ES-I3 (cell line): ENCODE measurements around the gene MAPKAP1.

Experiments used
- H3K36me3 ChIP-seq: 2 replicates; pipeline ENCODE4 v1.6.1; 2013; ENCODE audit warnings: mild to moderate bottlenecking, low read length, control low read depth, moderate library complexity; ENCODE audit not compliant: insufficient read depth
- H3K4me1 ChIP-seq: 2 replicates; pipeline ENCODE4 v1.6.1; 2013; ENCODE audit warnings: mild to moderate bottlenecking, control low read depth, low read length; ENCODE audit not compliant: insufficient read depth
- H3K9ac ChIP-seq: 2 replicates; pipeline ENCODE4 v1.6.1; 2013; ENCODE audit warnings: low read depth, mild to moderate bottlenecking, low read length, moderate library complexity
- H3K9me3 ChIP-seq: 2 replicates; pipeline ENCODE4 v1.6.1; 2013; ENCODE audit warnings: mild to moderate bottlenecking, low read length, moderate library complexity; ENCODE audit not compliant: control insufficient read depth, insufficient read depth

MAPKAP1 gene

DNA sequence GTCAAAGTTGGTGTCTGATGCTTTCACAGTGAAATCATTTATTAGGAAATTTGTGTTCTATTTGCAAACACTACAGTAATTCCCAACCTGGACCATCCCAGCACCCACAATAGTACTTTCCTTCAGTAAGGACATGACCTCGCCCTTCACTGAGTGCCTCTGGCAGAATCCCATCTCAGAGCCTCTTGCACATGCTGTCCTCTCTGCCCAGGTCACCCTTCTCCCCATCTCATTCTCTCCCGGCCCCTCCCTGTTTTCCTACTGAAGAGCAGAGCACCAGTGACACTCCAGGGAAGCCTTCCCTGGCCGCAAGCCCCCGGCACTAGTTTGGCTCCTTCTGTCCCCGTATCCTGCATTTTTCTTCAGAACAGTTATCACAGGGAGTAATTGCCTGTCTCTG lies 220.4 kb downstream of the MAPKAP1 start:
- Histone ChIP-seq H3K4me1 (0 out of 2 replicates have a peak, but pooled peaks cover 4% of the 10 kb centered on the region), H3K9me3 (no peaks in the 10 kb centered on the region), H3K36me3 (no peaks in the 10 kb centered on the region), H3K9ac (no peak overlapping the region)

DNA sequence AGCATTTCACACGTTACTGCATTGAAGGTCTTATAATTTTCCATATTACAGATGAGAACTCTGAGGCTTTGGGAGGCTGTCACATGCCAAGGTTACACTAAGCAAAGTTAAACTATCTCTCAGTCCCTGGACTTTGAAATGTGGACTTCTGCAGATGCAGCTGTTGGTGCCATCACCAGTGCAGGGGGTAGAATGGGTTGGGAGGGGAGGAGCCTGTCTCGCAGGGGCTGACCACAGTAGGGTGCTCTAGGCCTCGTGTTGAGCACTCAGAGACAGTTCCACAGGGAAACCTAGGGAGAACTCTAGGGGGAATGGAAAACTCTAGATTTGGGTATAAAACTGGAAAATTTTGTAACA lies 220.9 kb downstream of the MAPKAP1 start:
- no peaks in the 10 kb centered on the region for H3K36me3 ChIP-seq
- H3K4me1 ChIP-seq: 0 out of 2 replicates have a peak, but pooled peaks cover 4% of the 10 kb centered on the region
- H3K9me3 ChIP-seq: no peaks in the 10 kb centered on the region
- no peak overlapping the region for H3K9ac ChIP-seq

DNA sequence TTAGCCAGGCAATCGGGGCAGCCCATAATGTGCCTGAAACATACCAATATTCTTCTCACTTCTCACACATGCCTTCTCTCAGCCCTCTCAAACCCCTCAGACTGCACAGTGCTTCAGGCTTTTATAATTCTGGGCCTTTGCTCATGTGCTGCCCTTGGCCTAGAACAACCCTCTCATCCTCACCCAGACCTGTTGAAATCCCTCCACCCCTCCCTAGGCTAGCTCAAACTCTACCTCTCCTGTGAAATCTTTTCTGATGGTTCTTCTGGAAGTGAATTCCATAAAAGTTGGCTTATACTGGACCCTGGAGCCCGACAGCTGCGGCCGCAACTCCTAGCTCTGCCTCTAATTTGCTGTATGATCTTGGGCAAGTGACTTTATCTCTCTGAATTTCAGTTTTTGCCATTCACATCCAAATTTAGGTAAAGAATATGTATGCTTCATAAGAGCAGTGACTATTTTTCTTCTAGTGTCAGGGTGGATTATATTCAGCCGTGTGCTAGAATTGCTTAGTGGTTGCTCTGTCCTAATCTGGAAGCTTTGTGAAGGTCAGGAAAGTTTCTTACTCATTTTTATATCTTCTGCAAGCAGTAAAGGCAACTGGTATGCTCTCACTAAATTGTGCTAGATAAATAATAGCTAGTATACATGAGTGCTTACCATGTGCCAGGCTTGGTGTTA lies 221.4 kb downstream of the MAPKAP1 start:
- no peak overlapping the region for H3K9ac ChIP-seq
- H3K4me1 ChIP-seq: 0 out of 2 replicates have a peak, but pooled peaks cover 4% of the 10 kb centered on the region
- H3K9me3 ChIP-seq: no peaks in the 10 kb centered on the region
- H3K36me3 ChIP-seq: no peaks in the 10 kb centered on the region

DNA sequence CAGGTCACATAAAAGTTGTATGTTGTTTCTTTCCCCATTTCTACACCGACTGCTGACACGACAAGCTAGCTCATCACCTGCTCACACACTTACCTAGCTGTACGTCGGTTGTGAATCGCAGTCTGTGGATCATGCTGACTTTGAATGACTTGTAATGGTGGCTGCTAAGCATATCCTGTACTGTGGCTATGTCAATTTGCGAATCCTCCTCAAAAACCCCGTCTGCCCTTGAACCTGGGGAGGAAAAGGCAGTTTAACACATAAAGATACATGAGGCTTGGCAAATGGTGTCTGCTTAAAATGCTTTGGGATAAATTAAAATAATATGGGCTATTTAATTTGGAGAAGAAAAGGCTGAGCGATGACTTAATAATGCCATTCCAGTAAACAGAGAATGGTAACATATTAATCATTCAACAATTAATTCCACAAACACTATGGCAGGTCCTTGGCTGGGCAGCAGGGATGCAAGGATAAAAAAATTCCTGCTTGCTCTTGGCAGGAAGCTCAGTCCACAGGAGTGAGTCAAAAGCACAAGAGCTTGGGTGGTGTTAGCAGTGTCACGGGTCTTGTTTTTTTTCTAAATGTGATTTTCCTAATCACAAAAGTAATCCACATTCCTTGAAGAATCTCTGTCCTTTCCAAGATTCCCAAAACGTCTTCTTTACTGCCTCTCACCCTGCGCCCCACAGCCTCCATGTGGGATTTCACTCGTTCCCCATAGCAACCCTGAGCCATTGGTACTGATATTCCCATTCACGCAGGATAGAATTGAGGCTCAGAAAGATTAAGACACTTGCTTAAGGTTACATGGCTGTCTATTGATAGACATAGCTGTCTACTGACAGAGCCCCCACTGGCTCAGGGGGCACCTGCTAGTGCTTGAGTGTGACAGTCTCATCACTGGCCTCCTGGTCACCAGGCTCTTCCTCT lies 222.4 kb downstream of the MAPKAP1 start:
- H3K4me1 ChIP-seq: peaks cover 8% of the 10 kb centered on the region
- H3K36me3 ChIP-seq: no peaks in the 10 kb centered on the region
- no peak overlapping the region for H3K9ac ChIP-seq
- no peaks in the 10 kb centered on the region for H3K9me3 ChIP-seq

DNA sequence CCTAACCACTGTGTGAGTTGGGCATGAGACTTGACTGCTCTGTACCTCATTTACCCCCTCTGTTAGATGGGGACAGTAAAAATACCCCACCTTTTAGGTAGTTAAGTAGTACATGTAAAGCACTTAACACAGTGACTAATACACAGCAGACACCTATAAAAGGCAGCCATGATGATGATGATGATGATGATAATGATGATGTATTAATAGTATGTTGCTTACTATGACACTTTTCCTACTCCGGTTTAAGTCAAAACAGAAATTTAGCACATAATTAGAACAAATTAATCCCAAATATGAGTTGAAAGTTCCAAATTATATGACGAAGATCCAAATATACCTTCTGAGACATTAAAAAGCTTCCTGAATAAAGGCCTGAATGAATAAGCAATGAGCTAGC lies 223.3 kb downstream of the MAPKAP1 start:
- Histone ChIP-seq H3K36me3 (peaks cover under 1% of the 10 kb centered on the region; the same call in 1 of the 2 replicates), H3K9me3 (no peaks in the 10 kb centered on the region), H3K4me1 (peaks cover 8% of the 10 kb centered on the region), H3K9ac (no peak overlapping the region)

DNA sequence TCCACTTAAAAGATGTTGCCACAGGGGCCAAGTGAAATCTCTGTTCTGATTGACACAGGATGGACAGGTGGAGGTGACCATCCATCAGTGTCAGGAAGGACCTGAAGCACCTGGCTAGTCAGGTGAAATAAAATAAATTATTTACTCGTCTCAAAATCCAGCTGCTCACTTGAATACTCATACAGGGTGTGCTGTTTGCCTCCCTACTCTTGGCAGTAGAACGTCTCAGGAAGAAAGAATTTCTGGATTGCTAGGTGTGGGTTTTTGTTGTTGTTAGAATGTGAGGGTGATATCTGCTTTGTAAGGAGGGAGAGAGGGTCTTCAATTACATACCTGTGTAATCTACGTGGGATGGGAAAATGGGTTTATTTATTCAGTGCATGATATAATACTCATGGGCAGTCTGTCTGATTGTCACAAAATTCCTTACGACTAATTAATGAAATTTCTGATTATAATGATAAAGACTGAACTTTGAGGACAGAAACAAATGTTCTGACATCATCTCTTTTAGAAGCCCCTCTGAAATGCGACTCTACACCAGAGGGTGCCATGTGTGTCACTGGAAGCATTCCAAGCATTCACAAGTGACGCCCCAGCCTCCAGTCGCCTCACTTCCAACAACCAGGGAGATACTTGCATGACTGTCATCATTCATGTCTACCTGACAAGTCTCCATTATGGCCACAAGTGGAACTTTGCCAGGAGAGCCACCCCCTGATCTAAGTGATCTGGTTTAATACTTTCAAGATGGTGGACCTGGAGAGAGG lies 227.0 kb downstream of the MAPKAP1 start:
- Histone ChIP-seq H3K36me3 (peaks cover 3% of the 10 kb centered on the region), H3K4me1 (peaks cover 4% of the 10 kb centered on the region), H3K9ac (no peak overlapping the region), H3K9me3 (no peaks in the 10 kb centered on the region)

DNA sequence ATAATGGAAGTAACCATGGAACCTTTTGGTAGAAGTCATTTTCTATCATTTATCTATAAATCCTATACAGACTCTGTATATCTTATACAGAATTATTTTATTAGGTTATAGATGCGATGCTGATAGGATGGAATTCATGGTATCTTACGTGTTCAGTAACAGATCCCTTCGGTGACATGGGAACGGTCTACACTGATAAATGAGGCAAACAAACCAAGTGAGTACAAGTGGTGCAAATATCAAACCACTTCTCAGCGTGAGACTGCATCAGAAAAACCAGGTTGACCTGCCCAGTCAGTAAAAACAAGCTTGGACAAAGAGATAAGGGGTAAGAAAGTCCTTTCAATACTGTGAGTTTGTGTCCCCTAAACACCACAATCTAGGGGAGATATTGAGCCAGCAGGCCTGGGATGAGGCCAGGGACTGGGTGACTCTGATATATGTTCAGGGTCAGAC lies 229.9 kb downstream of the MAPKAP1 start:
- Histone ChIP-seq H3K4me1 (peaks cover 9% of the 10 kb centered on the region), H3K36me3 (peaks cover 3% of the 10 kb centered on the region), H3K9ac (no peak overlapping the region), H3K9me3 (no peaks in the 10 kb centered on the region)

DNA sequence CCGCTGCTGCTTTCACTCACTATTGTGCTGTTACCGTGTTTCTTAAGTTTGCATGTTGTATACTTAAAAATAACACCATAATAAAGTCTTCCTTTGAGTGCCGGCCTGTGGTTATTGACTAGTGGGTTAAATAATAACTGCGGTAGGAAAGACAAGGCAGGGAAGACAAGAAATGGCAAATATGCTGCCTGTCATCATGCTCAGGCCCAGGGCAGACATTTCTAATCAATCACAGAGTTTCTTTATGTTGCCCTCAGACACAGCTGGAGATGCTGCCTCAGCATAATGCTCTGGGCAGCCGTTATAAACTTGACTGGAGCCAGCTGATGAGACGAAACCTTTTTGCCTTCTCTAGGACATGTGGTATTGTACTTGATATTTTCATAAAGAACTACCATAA lies 230.4 kb downstream of the MAPKAP1 start:
- H3K9me3 ChIP-seq: no peaks in the 10 kb centered on the region
- peaks cover 9% of the 10 kb centered on the region for H3K4me1 ChIP-seq
- no peak overlapping the region for H3K9ac ChIP-seq
- H3K36me3 ChIP-seq: peaks cover 3% of the 10 kb centered on the region

DNA sequence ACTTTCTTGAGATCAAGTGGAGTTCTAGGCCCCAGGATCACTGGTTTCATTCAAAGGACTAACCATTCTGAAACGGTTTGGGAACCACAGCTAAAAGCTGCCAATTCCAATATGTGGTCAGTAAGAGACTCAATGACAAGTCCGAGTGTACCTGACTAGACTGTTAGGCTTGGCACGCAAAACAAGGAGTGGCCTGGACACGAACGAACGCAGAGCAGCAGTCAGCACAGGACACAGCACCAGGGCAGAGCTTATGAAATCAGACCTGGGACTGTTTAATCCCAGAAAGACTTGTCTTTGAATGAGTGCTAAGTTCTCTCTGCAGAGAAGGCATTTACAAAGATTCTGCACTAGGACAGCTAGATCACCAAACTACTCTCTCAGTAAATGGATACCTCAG lies 231.6 kb downstream of the MAPKAP1 start:
- peaks cover 3% of the 10 kb centered on the region for H3K36me3 ChIP-seq
- H3K4me1 ChIP-seq: peaks cover 8% of the 10 kb centered on the region
- no peaks in the 10 kb centered on the region for H3K9me3 ChIP-seq
- no peak overlapping the region for H3K9ac ChIP-seq

DNA sequence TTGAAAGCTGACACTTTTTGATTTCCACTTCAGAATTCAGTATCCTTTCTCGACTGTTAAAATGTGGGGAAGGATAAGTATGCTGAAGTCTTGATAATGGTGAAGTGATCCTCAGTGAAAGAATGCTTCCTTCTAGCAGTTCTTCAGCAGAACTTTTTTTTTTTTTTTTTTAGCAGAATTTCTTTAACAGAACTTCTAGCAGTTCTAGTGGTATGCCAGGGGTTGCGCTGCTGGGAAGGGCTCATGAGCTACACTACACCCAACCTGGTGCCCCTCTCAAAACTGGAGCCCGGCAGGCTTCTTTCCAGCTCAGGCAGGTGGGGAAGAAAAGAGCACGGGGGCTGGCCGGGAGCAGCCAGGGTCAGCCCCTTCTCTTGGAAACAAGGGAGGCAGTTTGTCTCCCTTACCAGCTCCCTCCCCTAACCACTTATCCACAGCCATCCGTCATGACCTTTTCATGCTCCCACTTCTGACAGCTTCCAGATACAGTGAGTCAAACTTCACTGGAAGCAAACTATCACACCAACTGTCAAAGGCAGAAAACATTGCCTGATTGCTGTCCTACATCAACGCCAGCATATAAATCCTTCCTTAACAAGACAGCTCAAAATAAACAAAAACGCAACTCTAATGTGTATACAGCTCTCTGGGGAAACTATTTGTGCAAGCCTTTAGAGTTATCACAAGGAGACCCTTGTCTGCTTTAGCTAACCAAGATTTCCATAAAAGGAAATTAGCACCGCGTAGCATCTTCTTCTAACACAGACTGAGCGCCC lies 233.9 kb downstream of the MAPKAP1 start:
- Histone ChIP-seq H3K9ac (no peak overlapping the region), H3K36me3 (peaks cover 3% of the 10 kb centered on the region; the same call in 1 of the 2 replicates), H3K9me3 (no peaks in the 10 kb centered on the region), H3K4me1 (peaks cover 6% of the 10 kb centered on the region; the same call in 1 of the 2 replicates)

DNA sequence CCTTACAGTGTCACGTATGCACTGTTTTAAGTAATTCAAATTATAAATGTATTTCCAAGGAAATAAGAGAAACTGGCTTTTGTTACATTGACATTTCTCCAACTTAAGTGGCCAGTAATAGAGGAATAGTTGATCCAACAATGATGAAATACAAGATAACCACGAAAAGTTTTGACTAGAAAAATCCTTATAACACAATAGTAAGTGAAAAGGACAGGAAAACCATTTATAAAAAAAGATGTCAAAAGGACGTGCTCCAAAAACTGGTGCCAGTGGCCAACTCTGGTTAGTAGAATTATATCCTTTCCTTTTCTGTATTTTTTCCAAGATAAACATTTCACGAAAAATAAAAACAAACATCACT lies 234.5 kb downstream of the MAPKAP1 start:
- Histone ChIP-seq H3K4me1 (peaks cover 6% of the 10 kb centered on the region; the same call in 1 of the 2 replicates), H3K36me3 (peaks cover 3% of the 10 kb centered on the region; the same call in 1 of the 2 replicates), H3K9me3 (no peaks in the 10 kb centered on the region), H3K9ac (no peak overlapping the region)

DNA sequence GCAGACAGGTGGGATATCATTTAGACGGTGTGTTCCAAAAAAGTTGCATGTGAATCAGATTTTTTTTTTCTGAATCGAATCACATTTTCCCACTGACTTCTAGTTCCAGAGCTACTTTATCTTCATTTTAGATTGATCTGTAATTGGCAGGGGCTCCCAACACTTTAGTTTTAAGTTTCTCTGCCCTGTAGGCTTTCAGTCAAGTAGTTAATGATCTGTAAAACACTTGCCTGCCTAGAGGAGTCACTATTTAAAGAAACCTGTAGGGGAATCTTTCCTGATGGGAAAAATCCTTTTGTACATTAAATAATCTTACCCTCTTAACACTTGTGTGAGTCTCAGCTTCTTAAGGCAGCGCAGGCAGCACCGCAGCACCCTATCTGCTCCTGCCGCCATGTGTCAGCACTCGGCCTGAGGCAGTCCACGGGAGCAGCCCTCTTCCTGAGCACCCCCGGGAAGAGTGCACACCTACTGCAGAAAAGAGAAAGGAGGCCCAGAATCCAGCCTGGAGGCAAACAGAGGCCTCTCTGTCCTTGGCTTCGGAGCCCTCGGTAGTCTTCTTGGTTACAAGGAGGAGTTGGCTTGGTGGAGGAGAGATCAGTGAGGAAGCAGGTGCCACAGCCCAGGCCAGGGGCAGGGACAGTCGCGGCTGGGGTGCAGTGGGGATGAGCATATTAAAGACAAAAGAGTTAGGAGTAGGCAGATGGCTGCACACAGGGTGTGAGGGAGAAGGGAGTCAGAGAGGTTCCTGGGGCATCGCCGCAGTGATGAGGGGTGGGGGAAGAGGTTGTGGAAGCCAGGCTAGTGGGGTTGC lies 236.0 kb downstream of the MAPKAP1 start:
- no peak overlapping the region for H3K9ac ChIP-seq
- H3K36me3 ChIP-seq: peaks cover 3% of the 10 kb centered on the region; the same call in 1 of the 2 replicates
- no peaks in the 10 kb centered on the region for H3K9me3 ChIP-seq
- peaks cover 6% of the 10 kb centered on the region; the same call in 1 of the 2 replicates for H3K4me1 ChIP-seq

DNA sequence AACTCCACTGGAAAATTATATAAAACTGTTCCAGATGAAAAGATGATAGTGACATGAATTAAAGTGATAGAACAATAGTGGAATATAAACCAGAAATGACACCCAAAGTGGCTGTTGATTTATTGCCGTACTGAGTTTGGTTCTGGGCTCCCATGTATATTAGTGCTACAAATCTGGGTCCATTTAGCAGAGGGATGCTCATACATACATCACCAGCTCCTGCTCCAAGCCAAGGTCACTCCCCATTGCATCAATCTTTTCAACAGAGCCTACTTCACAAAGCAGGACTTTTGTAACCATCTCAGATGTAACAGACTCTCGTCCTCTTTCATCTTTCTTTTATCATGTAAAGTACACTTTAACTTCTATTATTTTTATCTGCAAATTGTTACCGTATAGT lies 236.8 kb downstream of the MAPKAP1 start:
- H3K9ac ChIP-seq: no peak overlapping the region
- H3K4me1 ChIP-seq: peaks cover 6% of the 10 kb centered on the region; the same call in 1 of the 2 replicates
- no peaks in the 10 kb centered on the region for H3K9me3 ChIP-seq
- peaks cover 3% of the 10 kb centered on the region; the same call in 1 of the 2 replicates for H3K36me3 ChIP-seq
